ENCODE results near the gene DCTN5. TPM values are rescaled to one million over a fixed set of nuclear protein-coding genes. Genes with fewer than 3 reads are reported as not detected.

Gene DCTN5
- total RNA-seq, 4 donors from 2014 or later = 22.9 to 34.4 (median 24.8) TPM

- H3K36me3 ChIP-seq = no peaks in the 10 kb centered on the region
- no peaks in the 10 kb centered on the region for H3K4me1 ChIP-seq
- H3K4me3 ChIP-seq = no peak overlapping the region
- TF ChIP-seq POLR2A (IDR thresholded peaks at IDR 0.05) = no peak
- TF ChIP-seq, protein P1, sequence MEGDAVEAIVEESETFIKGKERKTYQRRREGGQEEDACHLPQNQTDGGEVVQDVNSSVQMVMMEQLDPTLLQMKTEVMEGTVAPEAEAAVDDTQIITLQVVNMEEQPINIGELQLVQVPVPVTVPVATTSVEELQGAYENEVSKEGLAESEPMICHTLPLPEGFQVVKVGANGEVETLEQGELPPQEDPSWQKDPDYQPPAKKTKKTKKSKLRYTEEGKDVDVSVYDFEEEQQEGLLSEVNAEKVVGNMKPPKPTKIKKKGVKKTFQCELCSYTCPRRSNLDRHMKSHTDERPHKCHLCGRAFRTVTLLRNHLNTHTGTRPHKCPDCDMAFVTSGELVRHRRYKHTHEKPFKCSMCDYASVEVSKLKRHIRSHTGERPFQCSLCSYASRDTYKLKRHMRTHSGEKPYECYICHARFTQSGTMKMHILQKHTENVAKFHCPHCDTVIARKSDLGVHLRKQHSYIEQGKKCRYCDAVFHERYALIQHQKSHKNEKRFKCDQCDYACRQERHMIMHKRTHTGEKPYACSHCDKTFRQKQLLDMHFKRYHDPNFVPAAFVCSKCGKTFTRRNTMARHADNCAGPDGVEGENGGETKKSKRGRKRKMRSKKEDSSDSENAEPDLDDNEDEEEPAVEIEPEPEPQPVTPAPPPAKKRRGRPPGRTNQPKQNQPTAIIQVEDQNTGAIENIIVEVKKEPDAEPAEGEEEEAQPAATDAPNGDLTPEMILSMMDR (IDR thresholded peaks at IDR 0.05 in 4 of 5, conservative IDR thresholded peaks at IDR 0.05 in 1 of 5) = no peak
- DNase-seq (no peak), ATAC-seq (no peak)
- H3K9me3 ChIP-seq = no peaks in the 10 kb centered on the region
- in situ Hi-C loops (cut with MboI; ENCODE audit: low sequenced_read_pairs in 4 of 4) (no loop called here), intact Hi-C loops (cut with DNase I; ENCODE audit: low total_unique reads) (no loop called here)
- no peaks in the 10 kb centered on the region for H3K27me3 ChIP-seq
- H3K27ac ChIP-seq = no peak overlapping the region
Observed at GRCh38 chr16:23724096-23724784, 83.0 kb downstream of the DCTN5 start.

GRCh38 chr16:23724785-23725131 lies 83.5 kb downstream of the DCTN5 start:
- ATAC-seq (no peak), DNase-seq (no peak)
- Histone ChIP-seq H3K4me3 (no peak overlapping the region), H3K4me1 (no peaks in the 10 kb centered on the region), H3K27me3 (no peaks in the 10 kb centered on the region), H3K27ac (no peak overlapping the region), H3K36me3 (no peaks in the 10 kb centered on the region), H3K9me3 (no peaks in the 10 kb centered on the region)
- TF ChIP-seq, protein P1 (IDR thresholded peaks at IDR 0.05 in 4 of 5, conservative IDR thresholded peaks at IDR 0.05 in 1 of 5) = no peak
- no peak for TF ChIP-seq POLR2A (IDR thresholded peaks at IDR 0.05)
- in situ Hi-C loops (cut with MboI; ENCODE audit: low sequenced_read_pairs in 4 of 4) = no loop called here
- intact Hi-C loops (cut with DNase I; ENCODE audit: low total_unique reads) = no loop called here

GRCh38 chr16:23726710-23727109 lies 85.4 kb downstream of the DCTN5 start:
- H3K9me3 ChIP-seq = no peaks in the 10 kb centered on the region
- intact Hi-C loops (cut with DNase I; ENCODE audit: low total_unique reads) = no loop called here

More at GRCh38 chr16:23726710-23727109, 85.4 kb downstream of the DCTN5 start:
- no peak for TF ChIP-seq POLR2A (IDR thresholded peaks at IDR 0.05)
- no peak overlapping the region for H3K4me3 ChIP-seq
- no peaks in the 10 kb centered on the region for H3K36me3 ChIP-seq
- ATAC-seq (no peak), DNase-seq (no peak)
- no peak overlapping the region for H3K27ac ChIP-seq
- no peaks in the 10 kb centered on the region for H3K4me1 ChIP-seq
- in situ Hi-C loops (cut with MboI; ENCODE audit: low sequenced_read_pairs in 4 of 4) = no loop called here
- H3K27me3 ChIP-seq = no peaks in the 10 kb centered on the region

Other genes starting within 250 kb of the DCTN5 start
- gene COG7, start 188.3 kb upstream of the DCTN5 start, total RNA-seq = 10 to 100 TPM in 1 of 4 donors, 1 to 10 TPM in 3; 6.6 to 12.9 (median 7.1) TPM
- gene GGA2, start 131.0 kb upstream of the DCTN5 start, total RNA-seq = 10 to 100 TPM; 31.0 to 79.9 (median 48.8) TPM
- gene EARS2, start 84.1 kb upstream of the DCTN5 start, total RNA-seq = 10 to 100 TPM in 3 of 4 donors, 1 to 10 TPM in 1; 8.4 to 39.6 (median 19.3) TPM
- 100 to 1,000 TPM; 133 to 367 (median 317) TPM for gene UBFD1, start 83.7 kb upstream of the DCTN5 start, total RNA-seq
- gene NDUFAB1, start 45.1 kb upstream of the DCTN5 start, total RNA-seq = 100 to 1,000 TPM; 166 to 400 (median 323) TPM
- 10 to 100 TPM in 1 of 4 donors, 1 to 10 TPM in 3; 6.0 to 11.0 (median 7.3) TPM for gene PALB2, start 156 bp upstream of the DCTN5 start, total RNA-seq
- gene PLK1, start 37.4 kb downstream of the DCTN5 start, total RNA-seq = 1 to 10 TPM in 2 of 4 donors, under 1 TPM in 2; 0.05 to 6.2 (median 0.91) TPM
- 1 to 10 TPM in 1 of 4 donors, not detected in 3; 1.1 TPM for gene ERN2, start 71.8 kb downstream of the DCTN5 start, total RNA-seq
- gene CHP2, start 113.6 kb downstream of the DCTN5 start, total RNA-seq = under 1 TPM in 1 of 4 donors, not detected in 3; 0.56 TPM
- 1 to 10 TPM in 3 of 4 donors, under 1 TPM in 1; 0.51 to 1.3 (median 1.1) TPM for gene PRKCB, start 194.5 kb downstream of the DCTN5 start, total RNA-seq

All from gastrocnemius medialis (tissue), 4 donors.